Body of pancreas (tissue), 4 donors: ENCODE data around the gene PLEKHO1.

ENCODE experiments used
- POLR2A ChIP-seq, 3 donors: fragments of 450-650 bp; IDR thresholded peaks; one replicate each; pipeline ENCODE4 v1.6.1; 2016; ENCODE audit warnings: antibody characterized with exemption in 3 of 3, mild to moderate bottlenecking in 2 of 3
- TF ChIP-seq, protein P1 (sequence below), 7 experiments: fragments of 450-650 bp in 4 of 7; fragments of 200-600 bp in 3 of 7; sonication (generic) in 3 of 7; IDR thresholded peaks; one replicate each; pipeline ENCODE4 v1.5.1; 2016 to 2019; ENCODE audit warnings: antibody characterized with exemption in 7 of 7

DNA sequence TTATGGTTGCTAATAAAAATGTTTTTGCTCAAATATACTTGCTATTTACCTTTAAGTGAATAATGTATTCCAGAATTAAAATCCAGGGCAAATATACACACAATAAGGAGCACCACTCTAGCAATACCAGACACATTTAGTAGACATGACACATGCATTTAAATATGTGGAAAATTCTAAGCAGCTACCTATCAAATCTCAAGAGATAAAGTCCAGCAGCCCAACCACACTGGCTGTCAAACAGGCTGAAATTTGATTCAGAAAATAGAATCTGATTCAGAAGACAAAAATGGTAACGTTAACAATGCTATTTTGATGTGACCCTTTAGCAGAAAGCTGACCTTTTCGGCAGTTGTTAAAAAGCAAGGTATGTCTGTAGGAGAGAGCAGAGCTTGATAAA, 42.3 kb downstream of the PLEKHO1 start:
- TF ChIP-seq, protein P1, sequence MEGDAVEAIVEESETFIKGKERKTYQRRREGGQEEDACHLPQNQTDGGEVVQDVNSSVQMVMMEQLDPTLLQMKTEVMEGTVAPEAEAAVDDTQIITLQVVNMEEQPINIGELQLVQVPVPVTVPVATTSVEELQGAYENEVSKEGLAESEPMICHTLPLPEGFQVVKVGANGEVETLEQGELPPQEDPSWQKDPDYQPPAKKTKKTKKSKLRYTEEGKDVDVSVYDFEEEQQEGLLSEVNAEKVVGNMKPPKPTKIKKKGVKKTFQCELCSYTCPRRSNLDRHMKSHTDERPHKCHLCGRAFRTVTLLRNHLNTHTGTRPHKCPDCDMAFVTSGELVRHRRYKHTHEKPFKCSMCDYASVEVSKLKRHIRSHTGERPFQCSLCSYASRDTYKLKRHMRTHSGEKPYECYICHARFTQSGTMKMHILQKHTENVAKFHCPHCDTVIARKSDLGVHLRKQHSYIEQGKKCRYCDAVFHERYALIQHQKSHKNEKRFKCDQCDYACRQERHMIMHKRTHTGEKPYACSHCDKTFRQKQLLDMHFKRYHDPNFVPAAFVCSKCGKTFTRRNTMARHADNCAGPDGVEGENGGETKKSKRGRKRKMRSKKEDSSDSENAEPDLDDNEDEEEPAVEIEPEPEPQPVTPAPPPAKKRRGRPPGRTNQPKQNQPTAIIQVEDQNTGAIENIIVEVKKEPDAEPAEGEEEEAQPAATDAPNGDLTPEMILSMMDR (IDR thresholded peaks at IDR 0.05): no peak
- TF ChIP-seq POLR2A (IDR thresholded peaks at IDR 0.05): no peak
